HG02852 (cell line): ENCODE results near the gene LRMDA.

Source experiments
- ATAC-seq: cut with Tn5 transposase; IDR thresholded peaks from one replicate; pipeline ENCODE4 v1.9.1; 2021; ENCODE audit warnings: mild to moderate bottlenecking, moderate library complexity; ENCODE audit not compliant: unreplicated experiment

Gene LRMDA

DNA sequence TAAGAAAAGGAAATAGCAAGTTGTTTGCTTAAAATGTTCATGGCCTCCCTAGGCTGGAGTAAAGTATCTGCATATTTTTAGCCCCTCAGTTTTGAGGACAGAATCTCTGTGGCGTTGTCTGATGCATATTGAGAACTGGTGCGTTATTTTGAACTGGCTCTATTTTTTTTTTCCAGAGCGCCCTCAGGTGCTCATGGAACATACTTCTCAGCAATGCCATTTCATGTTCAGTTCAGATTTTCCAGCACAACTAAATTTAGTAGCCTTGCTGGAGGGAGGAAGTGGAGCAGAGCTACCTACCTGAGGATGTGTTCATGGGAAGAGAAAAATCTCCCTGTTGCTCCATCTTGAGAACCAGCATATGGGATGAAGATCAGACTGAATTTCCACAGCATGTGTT lies 870.5 kb downstream of the LRMDA start:
- no peak for ATAC-seq

- no peak for ATAC-seq
These were observed 871.1 kb downstream of the LRMDA start for GRCh38 chr10:76302481-76302880.

DNA sequence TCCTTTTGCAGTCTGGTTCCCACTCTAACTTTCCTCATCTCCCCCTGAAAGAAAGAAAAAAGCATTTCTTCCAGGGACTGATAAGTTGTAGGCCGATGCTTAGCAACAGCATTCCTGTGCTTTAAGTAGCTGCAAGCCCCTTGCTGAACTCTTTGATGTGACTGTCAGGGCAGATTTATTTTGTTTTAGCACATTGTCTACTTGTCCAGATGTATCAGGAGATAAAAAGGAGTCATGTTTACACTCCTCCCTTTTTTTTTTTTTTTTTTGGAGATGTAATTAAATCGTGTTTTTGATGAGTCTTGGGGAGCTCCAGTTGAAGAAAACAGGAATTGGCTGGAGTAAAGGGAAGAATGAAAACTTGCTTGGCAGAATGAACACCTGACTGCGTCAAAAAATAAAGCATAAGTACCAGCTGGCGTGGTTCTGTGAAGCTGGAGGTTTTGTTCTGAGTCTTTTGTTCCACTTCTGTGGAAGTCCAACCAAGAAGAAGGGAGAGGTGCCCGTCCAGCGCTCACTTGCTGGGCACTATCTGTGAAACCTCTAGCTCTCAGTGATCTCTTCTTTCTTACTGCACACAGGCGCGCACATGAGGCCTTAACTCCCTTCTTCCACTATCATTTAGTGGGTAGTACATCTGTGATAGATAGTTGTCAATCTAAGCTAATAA lies 871.7 kb downstream of the LRMDA start:
- no peak for ATAC-seq

DNA sequence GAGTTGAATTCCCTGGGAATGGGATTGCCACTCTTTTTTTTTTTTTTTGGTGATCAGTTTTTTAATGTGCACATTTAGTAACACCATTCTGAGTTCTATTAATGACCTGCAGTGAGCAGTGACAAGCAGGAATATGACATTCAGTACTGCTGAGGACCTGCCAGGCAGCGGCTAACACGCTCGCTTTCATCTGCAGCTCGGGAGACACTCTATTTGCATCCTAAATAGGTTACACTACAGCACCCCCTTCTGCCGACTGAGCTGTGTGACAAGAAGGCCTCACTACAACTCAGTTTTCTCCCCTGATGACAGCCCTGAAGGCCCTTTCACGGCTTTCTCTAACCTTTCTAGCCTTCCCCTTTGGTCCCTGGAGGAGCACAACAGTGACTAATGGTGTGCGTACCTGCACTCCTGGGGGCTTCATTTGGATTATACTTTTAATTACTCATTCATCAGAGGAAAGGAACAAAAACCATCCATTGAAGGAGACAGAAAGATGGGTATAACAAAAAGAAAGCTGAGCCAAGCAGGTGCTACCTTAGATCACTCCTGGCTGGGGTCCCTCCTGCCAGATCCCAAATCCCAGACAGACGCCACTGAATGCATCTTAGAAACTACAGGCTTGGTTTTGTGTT lies 872.4 kb downstream of the LRMDA start:
- no peak for ATAC-seq

DNA sequence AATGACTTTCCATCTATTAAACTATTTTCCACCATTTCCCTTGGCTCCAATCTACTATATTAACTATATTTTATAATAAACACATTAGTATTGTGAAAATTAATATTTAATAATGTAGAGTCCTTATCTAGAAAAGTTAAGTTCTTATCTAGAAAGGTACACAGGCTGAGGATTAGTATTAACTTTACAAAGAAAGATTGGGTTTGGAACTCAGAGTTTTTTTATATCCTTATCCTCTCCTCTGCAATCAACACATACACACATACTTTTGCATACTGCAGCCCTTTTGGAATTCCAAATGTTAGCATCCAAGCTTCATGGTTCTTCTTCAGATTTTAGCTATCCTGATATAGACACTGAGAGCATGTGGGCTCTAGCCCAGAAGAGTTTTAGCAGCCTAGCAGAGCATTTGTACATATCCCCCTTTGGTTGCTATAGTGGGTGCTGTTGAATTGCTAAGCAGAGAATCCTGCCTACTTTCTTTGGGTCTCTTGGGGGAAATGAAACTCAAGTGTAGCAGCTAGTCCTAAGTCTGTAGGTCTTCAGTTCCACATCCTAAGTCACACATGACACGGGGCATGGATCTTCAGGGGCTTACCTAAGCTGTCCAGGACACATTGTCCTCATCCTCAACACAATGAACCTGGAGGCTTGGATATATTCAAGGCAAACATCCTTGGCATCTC lies 874.6 kb downstream of the LRMDA start:
- no peak for ATAC-seq

GRCh38 chr10:76306856-76307255 lies 875.4 kb downstream of the LRMDA start:
- no peak for ATAC-seq

- no peak for ATAC-seq
These were observed 877.6 kb downstream of the LRMDA start for GRCh38 chr10:76309070-76309469.

DNA sequence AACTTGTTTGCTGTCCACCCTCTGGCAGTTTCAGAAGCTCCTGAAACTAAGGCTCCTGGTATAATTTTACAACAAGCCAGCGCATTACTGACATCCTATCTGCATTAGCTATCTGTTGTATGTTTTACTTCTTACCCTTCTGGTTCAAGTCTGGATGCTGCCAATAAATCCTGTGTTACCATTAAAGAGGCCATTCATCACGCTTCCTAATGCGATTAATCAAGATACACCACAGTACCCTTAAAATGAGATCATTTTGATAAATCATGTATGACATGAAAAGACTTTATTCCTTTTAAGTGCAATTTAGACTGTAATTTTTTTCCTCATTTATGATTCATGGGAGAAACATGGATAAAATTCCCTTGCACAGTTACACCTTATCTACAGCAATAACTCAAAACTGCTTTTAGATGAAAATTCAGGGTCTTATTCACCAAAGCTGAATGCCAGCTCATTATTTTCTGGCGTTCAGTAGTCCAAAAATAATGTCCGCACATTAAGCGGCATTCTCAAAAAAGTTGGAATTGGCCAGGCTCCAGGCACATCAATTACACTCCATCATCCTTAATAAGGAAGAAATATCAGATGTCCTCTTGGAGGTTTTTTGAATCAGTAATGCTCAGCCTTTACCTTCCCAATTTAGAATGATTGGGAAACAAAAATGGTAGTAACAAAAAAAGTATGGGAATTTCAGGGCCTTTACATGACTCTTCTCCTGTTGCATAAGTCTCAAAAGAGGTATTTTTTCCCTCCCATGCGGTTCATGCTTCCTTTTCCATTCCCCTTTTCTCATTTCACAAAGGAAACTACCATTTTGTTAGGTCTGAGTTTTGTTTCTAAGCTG lies 878.5 kb downstream of the LRMDA start:
- no peak for ATAC-seq

DNA sequence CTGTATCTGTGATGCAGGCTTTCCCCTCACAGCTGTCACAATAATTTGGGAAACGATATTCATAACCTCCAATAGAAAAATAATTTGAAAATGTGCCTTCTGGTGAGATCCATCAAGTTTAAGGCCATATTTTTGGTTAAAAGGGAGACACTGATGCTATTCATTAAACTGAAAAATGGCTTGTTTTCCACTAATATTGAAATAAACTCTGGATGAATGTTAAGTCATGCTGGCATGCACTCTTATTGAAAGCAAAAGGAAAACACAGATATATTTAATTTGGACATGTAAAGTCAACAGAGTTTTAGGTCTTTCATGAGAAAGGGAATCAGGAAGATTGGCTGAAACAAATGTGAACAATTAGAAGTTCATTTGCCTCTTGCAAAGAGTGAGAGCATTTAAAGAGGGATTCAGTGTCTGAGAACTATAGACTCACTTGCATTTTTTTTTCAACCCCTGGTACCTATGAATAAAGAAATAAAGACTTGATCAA lies 879.2 kb downstream of the LRMDA start:
- no peak for ATAC-seq

DNA sequence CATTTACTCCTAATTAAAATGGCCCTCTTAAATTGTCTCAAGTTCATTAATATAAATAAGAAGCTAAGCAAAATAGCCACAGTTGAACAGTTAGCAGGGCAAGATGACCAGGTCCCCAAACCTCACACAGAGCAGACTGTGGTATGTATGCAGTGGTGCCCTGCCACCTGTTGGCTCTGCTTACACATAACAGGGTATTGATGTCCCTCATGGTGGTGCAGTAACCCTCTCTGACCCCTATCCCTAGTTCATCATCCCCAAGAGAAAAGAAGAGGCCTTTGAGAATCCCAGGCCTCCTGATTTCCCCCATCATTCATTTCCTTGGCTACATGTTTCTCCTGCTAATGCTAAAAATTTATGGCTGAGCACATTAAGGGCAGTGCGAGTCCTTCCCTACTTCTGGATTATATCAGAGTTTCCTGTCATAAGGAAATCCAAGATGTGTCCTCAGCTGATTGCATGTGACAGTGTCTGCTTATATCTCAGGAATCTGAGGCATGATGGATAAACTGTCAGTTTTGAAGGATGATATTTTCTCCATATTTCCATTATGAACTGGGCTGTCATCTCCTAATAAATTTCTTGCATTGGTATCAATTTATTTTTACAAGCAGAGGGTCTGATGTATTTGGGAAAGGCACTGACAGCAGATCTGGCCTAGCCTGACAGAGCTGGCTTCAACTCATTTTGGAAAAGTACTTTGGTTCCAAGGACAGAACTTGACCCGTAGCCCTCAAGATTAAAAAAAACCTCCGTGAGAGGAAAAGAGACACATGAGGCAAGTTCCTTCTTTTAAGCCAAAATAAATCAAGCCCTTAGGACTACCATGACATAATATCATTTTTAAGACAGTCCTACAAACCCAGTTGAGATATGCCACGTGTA lies 880.6 kb downstream of the LRMDA start:
- ATAC-seq, result peak; percentile 59

- ATAC-seq, result no peak
These were observed 883.8 kb downstream of the LRMDA start for GRCh38 chr10:76315240-76315639.

DNA sequence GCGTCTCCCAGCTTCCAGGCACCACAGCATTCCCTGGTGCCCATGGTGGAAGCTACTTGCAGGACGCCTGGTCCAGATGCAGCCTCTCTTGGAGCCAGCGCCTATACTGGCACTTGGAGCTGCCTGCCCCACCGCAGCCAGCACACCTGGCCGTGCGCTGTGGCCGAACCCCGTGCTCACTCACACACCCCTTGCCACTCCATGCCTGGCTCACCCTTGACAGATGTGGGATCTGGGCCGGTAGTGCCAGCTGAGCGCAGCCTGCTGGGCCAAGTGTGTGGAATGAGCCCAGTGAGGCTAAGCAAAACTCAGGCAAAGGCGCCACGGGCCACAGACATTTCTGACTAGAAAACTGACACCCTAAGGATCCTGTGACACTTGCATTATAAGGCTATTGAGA lies 884.8 kb downstream of the LRMDA start:
- no peak for ATAC-seq

GRCh38 chr10:76317078-76317477 lies 885.7 kb downstream of the LRMDA start:
- ATAC-seq, result no peak

DNA sequence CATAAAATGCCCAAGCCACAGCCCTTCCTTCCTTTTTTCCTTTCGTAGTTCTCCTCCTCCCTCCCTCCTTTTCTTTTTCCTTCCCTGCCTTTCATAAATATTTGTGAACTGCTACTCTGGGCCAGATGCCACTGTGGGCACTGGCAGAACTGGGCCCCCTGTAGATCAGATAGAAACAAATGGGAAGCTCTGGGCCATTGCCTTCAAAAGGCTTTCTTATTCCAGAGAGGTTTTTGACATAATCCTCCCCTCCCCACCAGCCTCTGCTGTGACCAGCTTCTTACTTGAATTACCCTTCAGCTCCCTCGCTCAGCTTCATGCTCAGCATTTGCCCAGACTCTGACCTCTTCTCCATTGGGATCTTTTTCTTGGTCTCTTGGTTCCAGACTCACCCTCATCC lies 886.8 kb downstream of the LRMDA start:
- ATAC-seq, result no peak

- no peak for ATAC-seq
These were observed 888.2 kb downstream of the LRMDA start for GRCh38 chr10:76319661-76320060.

DNA sequence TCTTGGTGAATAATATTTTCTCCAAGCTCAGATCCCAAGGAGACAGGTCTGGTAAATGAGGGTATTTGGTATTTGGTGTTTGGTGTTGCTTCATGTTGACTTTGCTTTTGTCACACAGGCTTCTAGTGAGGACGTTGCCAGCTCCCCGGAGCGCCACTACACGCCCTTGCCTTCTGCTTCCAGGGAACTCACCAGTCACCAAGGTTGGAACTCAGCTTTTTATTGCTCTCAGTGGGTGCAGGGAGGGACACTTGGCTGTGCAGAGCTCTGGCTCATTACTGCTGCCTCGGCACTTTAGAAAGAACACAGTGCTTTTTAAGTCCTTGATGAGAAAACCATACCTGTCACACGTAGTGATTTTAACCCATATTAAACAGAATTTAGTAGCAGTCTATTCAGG lies 892.9 kb downstream of the LRMDA start:
- no peak for ATAC-seq

DNA sequence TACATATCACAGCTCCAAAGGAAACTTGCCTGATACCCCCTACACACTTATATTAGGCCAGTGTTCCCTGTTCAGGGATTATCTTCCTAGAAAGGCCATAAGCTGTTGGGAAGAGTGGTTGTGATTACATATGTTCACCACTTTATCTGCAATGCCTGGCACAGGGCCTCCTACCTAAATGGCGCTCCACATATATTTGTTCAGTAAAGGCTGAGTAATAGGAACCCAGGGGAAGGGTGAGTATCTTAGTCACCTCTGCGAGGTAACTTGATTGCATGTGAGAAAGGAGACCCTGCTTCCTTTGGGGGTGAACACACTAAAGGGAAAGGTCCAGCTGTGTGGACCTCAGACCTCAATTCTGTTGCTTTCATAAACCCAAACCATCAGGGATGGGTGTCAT lies 896.0 kb downstream of the LRMDA start:
- ATAC-seq, result no peak

- ATAC-seq, result no peak
These were observed 896.9 kb downstream of the LRMDA start for GRCh38 chr10:76328348-76328747.

DNA sequence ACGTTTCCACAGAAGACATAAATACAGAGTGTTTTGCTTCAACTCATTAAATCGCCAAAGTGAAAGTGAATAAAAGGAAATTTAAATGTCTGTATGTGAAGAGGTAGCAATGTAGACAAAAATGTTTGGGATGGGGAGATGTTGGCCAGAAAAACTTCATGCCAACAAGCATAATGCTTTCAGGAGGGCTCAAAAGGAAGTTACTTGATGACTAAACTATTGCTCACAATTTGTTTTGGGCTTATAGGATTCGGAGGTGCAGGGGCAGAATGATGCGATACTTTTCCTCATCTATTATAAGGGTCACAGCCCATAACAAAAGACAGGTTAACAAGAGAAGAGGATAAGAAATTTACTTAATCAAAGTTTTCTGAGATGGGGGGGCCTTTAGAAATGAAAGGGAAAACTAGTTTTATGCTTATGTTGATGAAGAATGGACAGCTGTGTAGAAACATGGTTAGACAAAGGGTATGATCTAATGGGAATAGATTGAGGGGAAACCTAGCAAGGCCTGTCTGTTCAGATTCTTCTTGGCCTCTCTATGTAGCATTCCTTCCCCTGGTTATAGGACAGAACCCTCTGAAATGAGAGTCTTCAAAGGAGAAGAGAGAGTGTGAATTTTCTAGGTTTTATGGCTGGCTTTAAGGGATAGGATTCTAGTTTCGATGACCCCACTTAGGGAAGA lies 898.6 kb downstream of the LRMDA start:
- no peak for ATAC-seq

GRCh38 chr10:76331742-76332141 lies 900.3 kb downstream of the LRMDA start:
- no peak for ATAC-seq
